Neuron (in vitro differentiated cells): ENCODE data around the gene CNOT4.
"Not testable (repeated sequence)": the region's sequence is repeated elsewhere in the genome, so short reads cannot be mapped to it uniquely, and the experiment has no call there.

ENCODE experiments used
- H2AFZ ChIP-seq: one replicate; pipeline ENCODE4 v1.6.1; 2013; ENCODE audit warnings: low read depth, mild to moderate bottlenecking, inconsistent platforms, low read length, moderate library complexity
- H3K27me3 ChIP-seq: one replicate; pipeline ENCODE4 v1.6.1; 2013; ENCODE audit warnings: low read length; ENCODE audit not compliant: insufficient read depth
- H3K36me3 ChIP-seq: one replicate; pipeline ENCODE4 v1.6.1; 2013; ENCODE audit warnings: low read length; ENCODE audit not compliant: insufficient read depth
- H3K4me1 ChIP-seq: one replicate; pipeline ENCODE4 v1.6.1; 2013; ENCODE audit warnings: low read length; ENCODE audit not compliant: insufficient read depth
- H3K4me3 ChIP-seq: 2 replicates; pipeline ENCODE4 v1.5.1; 2013; ENCODE audit warnings: mild to moderate bottlenecking, low read length, moderate library complexity
- H3K9me3 ChIP-seq: one replicate; pipeline ENCODE4 v1.6.1; 2013; ENCODE audit warnings: low read length

The CNOT4 gene

GRCh38 chr7:135467207-135467711 is 42.6 kb downstream of the CNOT4 start:
- no peaks in the 10 kb centered on the region for H3K36me3 ChIP-seq
- H3K27me3 ChIP-seq = no peaks in the 10 kb centered on the region
- H2AFZ ChIP-seq = no peak overlapping the region
- no peaks in the 10 kb centered on the region for H3K9me3 ChIP-seq
- H3K4me1 ChIP-seq = no peaks in the 10 kb centered on the region
- H3K4me3 ChIP-seq = no peak overlapping the region

DNA sequence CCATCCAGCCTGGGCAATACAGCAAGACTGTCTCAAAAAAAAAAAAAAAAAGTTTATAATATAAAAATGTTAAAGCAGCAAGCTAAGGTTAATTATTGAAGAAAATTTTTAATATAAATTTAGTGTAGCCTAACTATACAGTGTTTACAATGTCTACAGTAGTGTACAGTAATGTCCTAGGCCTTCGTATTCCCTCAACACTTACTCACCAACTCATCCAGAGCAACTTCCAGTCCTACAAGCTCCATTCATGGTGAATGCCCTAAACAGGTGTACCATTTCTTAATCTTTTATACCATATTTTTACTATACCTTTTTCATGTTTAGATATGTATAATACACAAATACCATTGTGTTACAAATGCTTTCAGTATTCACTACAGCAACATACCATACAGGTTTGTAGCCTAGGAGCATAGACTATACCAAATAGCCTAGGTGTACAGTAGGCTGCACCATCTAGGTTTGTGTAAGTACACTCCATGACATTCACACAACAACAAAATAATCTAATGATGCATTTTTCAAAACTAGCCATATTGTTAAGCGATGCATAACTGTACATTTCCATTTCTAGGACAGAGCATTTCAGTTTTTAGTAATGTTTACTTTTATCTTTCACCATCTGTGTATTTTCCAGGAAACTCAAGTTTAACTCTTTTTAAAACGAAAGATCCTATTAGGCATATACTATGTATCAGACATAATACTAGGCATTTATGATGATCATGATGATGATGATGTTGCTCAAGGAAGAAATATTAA is 43.3 kb downstream of the CNOT4 start:
- H3K4me3 ChIP-seq = no peak overlapping the region
- H3K4me1 ChIP-seq = no peaks in the 10 kb centered on the region
- no peak overlapping the region for H2AFZ ChIP-seq
- no peaks in the 10 kb centered on the region for H3K9me3 ChIP-seq
- H3K36me3 ChIP-seq = no peaks in the 10 kb centered on the region
- no peaks in the 10 kb centered on the region for H3K27me3 ChIP-seq

GRCh38 chr7:135463908-135464307 is 46.0 kb downstream of the CNOT4 start:
- H3K9me3 ChIP-seq = no peaks in the 10 kb centered on the region
- no peaks in the 10 kb centered on the region for H3K4me1 ChIP-seq
- H3K36me3 ChIP-seq = no peaks in the 10 kb centered on the region
- H2AFZ ChIP-seq = no peak overlapping the region
- no peak overlapping the region for H3K4me3 ChIP-seq
- H3K27me3 ChIP-seq = no peaks in the 10 kb centered on the region

- Histone ChIP-seq H3K27me3 (no peaks in the 10 kb centered on the region), H3K4me3 (no peak overlapping the region), H3K36me3 (no peaks in the 10 kb centered on the region), H2AFZ (no peak overlapping the region), H3K4me1 (no peaks in the 10 kb centered on the region), H3K9me3 (no peaks in the 10 kb centered on the region)
Measured at GRCh38 chr7:135459951-135460567, 49.8 kb downstream of the CNOT4 start.

GRCh38 chr7:135459076-135459475 is 50.8 kb downstream of the CNOT4 start:
- H3K36me3 ChIP-seq = no peaks in the 10 kb centered on the region
- no peaks in the 10 kb centered on the region for H3K27me3 ChIP-seq
- no peaks in the 10 kb centered on the region for H3K4me1 ChIP-seq
- no peaks in the 10 kb centered on the region for H3K9me3 ChIP-seq
- H2AFZ ChIP-seq = no peak overlapping the region
- H3K4me3 ChIP-seq = no peak overlapping the region

DNA sequence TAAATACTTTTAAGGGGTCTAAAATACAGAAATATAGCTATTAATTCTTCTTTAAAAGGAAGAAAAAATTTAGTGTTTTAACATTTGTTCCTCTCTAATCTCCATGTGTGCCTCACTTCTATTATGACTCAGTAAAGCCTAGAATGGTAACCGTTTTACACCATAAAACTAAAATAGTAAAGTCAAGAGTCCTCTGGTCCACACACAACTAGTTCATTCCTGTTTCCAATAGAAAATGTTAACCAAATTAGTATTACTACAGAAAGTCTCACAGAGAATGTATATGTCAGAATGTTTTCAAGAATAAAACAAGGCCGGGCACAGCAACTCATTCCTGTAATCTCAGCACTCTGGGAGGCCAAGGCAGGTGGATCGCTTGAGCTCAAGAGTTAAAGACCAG is 55.8 kb downstream of the CNOT4 start:
- no peak overlapping the region for H3K4me3 ChIP-seq
- no peaks in the 10 kb centered on the region for H3K4me1 ChIP-seq
- no peaks in the 10 kb centered on the region for H3K27me3 ChIP-seq
- no peaks in the 10 kb centered on the region for H3K9me3 ChIP-seq
- H2AFZ ChIP-seq = no peak overlapping the region
- no peaks in the 10 kb centered on the region for H3K36me3 ChIP-seq

GRCh38 chr7:135449436-135449835 is 60.5 kb downstream of the CNOT4 start:
- Histone ChIP-seq H3K4me1 (peaks cover 3% of the 10 kb centered on the region), H3K4me3 (no peak overlapping the region), H2AFZ (no peak overlapping the region), H3K36me3 (no peaks in the 10 kb centered on the region), H3K9me3 (peaks cover under 1% of the 10 kb centered on the region), H3K27me3 (no peaks in the 10 kb centered on the region)

DNA sequence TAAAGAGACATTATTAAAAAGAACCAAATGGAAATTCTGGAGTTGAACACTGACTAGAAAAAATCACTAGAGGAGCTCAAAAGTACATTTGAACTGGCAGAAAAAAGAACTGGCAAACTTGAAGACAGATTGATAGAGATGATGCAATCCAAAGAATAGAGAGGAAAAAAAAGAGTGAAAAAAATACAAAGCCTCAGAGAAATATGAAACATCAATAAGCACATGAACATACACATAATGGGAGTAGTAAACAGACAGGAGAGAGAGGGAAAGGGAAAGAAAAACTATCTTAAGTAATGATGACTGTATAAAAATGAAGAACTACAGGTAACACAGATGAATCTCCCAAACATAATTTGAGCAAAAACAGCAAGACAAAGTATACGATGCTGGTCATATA is 61.1 kb downstream of the CNOT4 start:
- Histone ChIP-seq H2AFZ (no peak overlapping the region), H3K4me1 (peaks cover 3% of the 10 kb centered on the region), H3K36me3 (no peaks in the 10 kb centered on the region), H3K4me3 (no peak overlapping the region), H3K27me3 (no peaks in the 10 kb centered on the region), H3K9me3 (peaks cover 3% of the 10 kb centered on the region)

- Histone ChIP-seq H3K27me3 (no peaks in the 10 kb centered on the region), H3K9me3 (peaks cover 5% of the 10 kb centered on the region), H3K4me3 (no peak overlapping the region), H3K4me1 (peaks cover 3% of the 10 kb centered on the region), H3K36me3 (no peaks in the 10 kb centered on the region), H2AFZ (no peak overlapping the region)
Measured at GRCh38 chr7:135447748-135448147, 62.2 kb downstream of the CNOT4 start.

DNA sequence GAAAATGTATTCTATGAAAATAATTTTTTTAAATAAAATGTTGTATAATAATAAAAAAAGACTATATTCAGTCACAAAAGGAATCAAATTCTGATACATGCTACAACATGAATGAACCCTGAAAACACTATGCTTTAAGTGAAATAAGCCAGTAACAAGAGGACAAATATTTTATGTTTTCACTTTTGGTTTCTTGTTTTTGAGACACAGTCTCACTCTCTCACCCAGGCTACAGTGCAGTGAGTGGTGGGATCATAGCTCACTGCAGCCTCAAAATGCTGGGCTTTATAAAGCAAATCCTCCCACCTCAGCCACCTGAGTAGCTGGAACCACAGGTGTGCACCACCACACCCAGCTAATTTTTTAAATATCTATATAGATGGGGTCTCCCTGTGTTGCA is 64.2 kb downstream of the CNOT4 start:
- peaks cover 5% of the 10 kb centered on the region for H3K9me3 ChIP-seq
- no peaks in the 10 kb centered on the region for H3K36me3 ChIP-seq
- H3K4me1 ChIP-seq = peaks cover 3% of the 10 kb centered on the region
- no peak overlapping the region for H2AFZ ChIP-seq
- no peak overlapping the region for H3K4me3 ChIP-seq
- H3K27me3 ChIP-seq = no peaks in the 10 kb centered on the region

DNA sequence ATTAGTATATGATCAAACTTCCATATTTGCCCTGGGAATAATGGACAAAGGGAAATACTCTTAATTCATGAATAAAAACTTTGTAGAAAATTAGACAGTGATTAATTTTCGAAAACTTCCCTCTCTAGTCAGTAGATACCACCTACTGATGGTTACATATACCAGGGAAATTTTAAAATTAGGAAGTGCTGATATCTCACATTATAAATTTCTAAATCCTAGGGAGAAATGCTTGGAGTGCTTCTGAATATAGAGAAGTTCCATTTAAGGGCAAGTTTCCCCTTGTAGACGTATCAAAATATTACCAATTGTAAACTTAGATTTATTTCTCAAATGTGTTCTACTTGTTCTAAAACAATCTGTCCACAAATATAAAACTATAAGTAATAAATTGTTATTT is 64.6 kb downstream of the CNOT4 start:
- not testable (repeated sequence) for H3K4me3 ChIP-seq, H3K36me3 ChIP-seq, H2AFZ ChIP-seq, H3K27me3 ChIP-seq, H3K4me1 ChIP-seq, H3K9me3 ChIP-seq

DNA sequence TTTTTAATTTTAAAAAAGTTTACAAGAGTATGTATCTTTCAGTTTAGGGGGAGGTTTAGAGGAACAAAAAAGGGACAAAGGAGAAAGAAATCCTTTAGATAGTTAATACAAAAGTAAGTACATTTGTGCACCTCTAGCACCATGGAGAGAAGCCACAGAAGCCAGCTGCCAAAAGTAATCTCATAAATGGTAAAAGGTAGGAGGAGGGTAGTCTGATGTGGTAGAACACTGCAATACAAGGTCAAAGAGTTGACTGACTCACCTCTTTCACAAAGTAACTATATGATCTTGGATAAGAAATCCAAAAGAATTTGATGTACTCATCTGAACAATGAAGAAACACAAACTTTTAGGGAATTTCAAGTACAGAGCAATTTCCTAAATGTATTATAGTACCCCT is 68.1 kb downstream of the CNOT4 start:
- H3K9me3 ChIP-seq = peaks cover 5% of the 10 kb centered on the region

DNA sequence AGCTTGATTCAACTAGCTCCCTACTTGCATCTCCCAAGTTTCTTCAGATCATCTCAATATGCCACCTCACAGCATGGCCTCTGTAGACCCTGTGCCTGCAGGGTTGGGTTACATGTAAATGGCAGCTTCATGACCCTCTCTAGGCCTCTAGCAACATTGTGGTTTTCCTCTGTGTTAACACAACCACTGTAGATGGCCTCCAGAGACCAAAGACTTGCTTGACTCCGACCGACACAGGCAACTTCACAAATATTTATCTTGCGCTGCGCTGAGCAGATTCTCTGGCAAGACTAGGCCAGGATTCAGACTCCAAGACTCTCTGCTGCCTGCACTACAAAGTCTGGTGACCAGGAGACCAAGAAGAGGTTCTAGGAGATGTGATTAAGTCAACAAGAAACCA is 75.9 kb downstream of the CNOT4 start:
- H3K4me3 ChIP-seq = no peak overlapping the region
- H2AFZ ChIP-seq = no peak overlapping the region
- no peaks in the 10 kb centered on the region for H3K4me1 ChIP-seq
- no peaks in the 10 kb centered on the region for H3K27me3 ChIP-seq
- H3K36me3 ChIP-seq = peaks cover 18% of the 10 kb centered on the region
- H3K9me3 ChIP-seq = peaks cover 4% of the 10 kb centered on the region

More for the DNA sequence above, 68.1 kb downstream of the CNOT4 start:
- H3K4me1 ChIP-seq = no peaks in the 10 kb centered on the region
- peaks cover 8% of the 10 kb centered on the region for H3K36me3 ChIP-seq
- no peak overlapping the region for H2AFZ ChIP-seq
- H3K4me3 ChIP-seq = no peak overlapping the region
- no peaks in the 10 kb centered on the region for H3K27me3 ChIP-seq
